D721Med (cell line): ENCODE results near the gene HECW1.

Experiments
- DNase-seq: peaks from one replicate; pipeline ENCODE4 v3.0.0; 2011; ENCODE audit warnings: low spot score; ENCODE audit not compliant: insufficient read length
- FAIRE-seq: peaks from 2 replicates; lab custom pipeline; 2011; peaks lifted over from hg19 to GRCh38; lab: Jason Lieb, UNC
- CTCF ChIP-seq: IDR thresholded peaks from 2 replicates; pipeline ENCODE4 v1.5.1; 2012; ENCODE audit warnings: mild to moderate bottlenecking, control low read depth; ENCODE audit not compliant: insufficient read depth; ENCODE audit errors: missing control alignments

Gene HECW1

GRCh38 chr7:43379210-43379609 is 266.8 kb downstream of the HECW1 start:
- TF ChIP-seq CTCF, result no peak
- no peak for DNase-seq
- no peak for FAIRE-seq

GRCh38 chr7:43384616-43385308 is 272.3 kb downstream of the HECW1 start:
- DNase-seq (no peak), FAIRE-seq (no peak)
- TF ChIP-seq CTCF, result no peak

GRCh38 chr7:43385309-43385680 is 272.8 kb downstream of the HECW1 start:
- DNase-seq, result no peak
- no peak for FAIRE-seq
- no peak for TF ChIP-seq CTCF

GRCh38 chr7:43385856-43386255 is 273.4 kb downstream of the HECW1 start:
- no peak for FAIRE-seq
- no peak for DNase-seq
- TF ChIP-seq CTCF, result no peak

- DNase-seq (no peak), FAIRE-seq (no peak)
- no peak for TF ChIP-seq CTCF
Observed at GRCh38 chr7:43387932-43388331, 275.5 kb downstream of the HECW1 start.

GRCh38 chr7:43390576-43390975 is 278.1 kb downstream of the HECW1 start:
- FAIRE-seq (no peak), DNase-seq (no peak)
- TF ChIP-seq CTCF, result no peak

- FAIRE-seq, result no peak
- no peak for DNase-seq
- TF ChIP-seq CTCF, result no peak
Observed at GRCh38 chr7:43391518-43391917, 279.1 kb downstream of the HECW1 start.
